ENCODE results near the gene PANK1. TPM values are rescaled to one million over a fixed set of nuclear protein-coding genes. Genes with fewer than 3 reads are reported as not detected.

PANK1 gene
- total and polyA plus RNA-seq, 12 donors = 4.0 to 20.9 (median 16.2) TPM

DNA sequence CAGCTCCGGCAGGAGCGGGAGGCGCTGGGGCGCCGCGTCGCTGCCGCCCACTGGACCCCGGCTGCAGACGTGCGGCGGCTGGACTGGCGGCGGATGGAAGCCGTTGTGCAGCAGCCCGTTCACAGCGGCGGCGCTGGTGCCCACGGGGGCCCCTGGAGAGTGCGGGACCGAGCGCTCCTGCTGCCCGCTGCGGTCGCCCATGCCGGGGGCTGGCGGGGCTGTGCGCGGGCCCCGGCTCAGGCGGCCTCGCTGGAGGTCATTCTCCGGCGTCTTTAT lies 413 bp downstream of the PANK1 start:
- 0 to 1% methylated on average over 23 to 35 of the region's 35 CpGs for WGBS, 2 donors
- ATAC-seq = peak in 7 of 8 donors; percentile 1 to 56 (median 22)
- intact Hi-C loops (cut with DNase I) = loop anchor here in 7 of 10 donors (1.0 to 10.0 kb wide), 7 partner anchors 50 to 220 kb away; partner anchors contain the start of gene KIF20B (in 7 of the 7)

GRCh38 chr10:89643812-89644690 lies 991 bp downstream of the PANK1 start:
- Histone ChIP-seq H3K27me3 (no peaks in the 10 kb centered on the region), H3K4me1 (peaks cover 0 to 48% (median 19%) of the 10 kb centered on the region in 9 donors), H3K9me3 (no peaks in the 10 kb centered on the region), H3K27ac (peak overlapping the region; percentile 88 to 98 (median 95)), H3K4me3 (peak overlapping the region; percentile 70 to 98 (median 83)), H3K36me3 (no peaks in the 10 kb centered on the region)
- peak; percentile 58 to 87 for DNase-seq
- intact Hi-C loops (cut with DNase I) = loop anchor here in 7 of 10 donors (1.0 to 10.0 kb wide), 7 partner anchors 49 to 219 kb away; partner anchors contain the start of gene KIF20B (in 7 of the 7)
- WGBS, 2 donors = 0% methylated on average over 49 of the region's 49 CpGs
- no peak for TF ChIP-seq CTCF (IDR thresholded peaks at IDR 0.05)
- peak; percentile 88 to 94 (median 92) for ATAC-seq

More for the DNA sequence above, 413 bp downstream of the PANK1 start:
- no peak for TF ChIP-seq CTCF (IDR thresholded peaks at IDR 0.05)
- Histone ChIP-seq H3K27me3 (no peaks in the 10 kb centered on the region), H3K4me3 (peak overlapping the region; percentile 70 to 98 (median 83)), H3K27ac (peak overlapping the region; percentile 88 to 98 (median 95)), H3K4me1 (peaks cover 0 to 43% (median 19%) of the 10 kb centered on the region in 9 donors), H3K36me3 (no peaks in the 10 kb centered on the region), H3K9me3 (no peaks in the 10 kb centered on the region)
- DNase-seq = no peak

DNA sequence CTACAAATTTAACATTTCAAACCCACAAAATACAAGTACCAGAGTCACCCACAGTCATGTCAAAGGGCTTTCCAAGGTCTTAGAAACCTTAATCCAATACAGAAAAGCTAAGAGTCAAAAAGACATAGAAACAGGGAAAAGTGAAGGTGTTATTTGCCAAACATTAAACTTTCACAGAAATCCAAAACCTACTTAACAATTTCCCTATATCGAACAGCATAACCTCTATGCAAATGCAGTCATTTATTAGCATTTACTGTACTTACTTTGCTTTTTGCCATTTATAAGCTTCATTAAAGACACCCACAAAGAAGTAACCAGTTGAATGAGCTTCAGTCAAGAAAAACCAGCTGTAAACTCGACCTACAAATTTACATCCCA lies 1.6 kb downstream of the PANK1 start:
- peak overlapping the region in 5 of 10 donors; percentile 8 to 46 (median 15) for H3K27ac ChIP-seq
- no peaks in the 10 kb centered on the region for H3K9me3 ChIP-seq
- no peak for DNase-seq
- 2 to 6% methylated on average over 2 of the region's 2 CpGs for WGBS, 2 donors
- H3K4me1 ChIP-seq = peaks cover 0 to 49% (median 19%) of the 10 kb centered on the region in 9 donors
- no peak for TF ChIP-seq CTCF (IDR thresholded peaks at IDR 0.05)
- H3K4me3 ChIP-seq = peak overlapping the region in 9 of 10 donors; percentile 70 to 98 (median 84)
- intact Hi-C loops (cut with DNase I) = loop anchor here in 6 of 10 donors (5.0 to 10.0 kb wide), 5 partner anchors 49 to 219 kb away; partner anchors contain the start of gene KIF20B (in 3 of the 6)
- no peak for ATAC-seq
- no peaks in the 10 kb centered on the region for H3K36me3 ChIP-seq
- H3K27me3 ChIP-seq = no peaks in the 10 kb centered on the region

DNA sequence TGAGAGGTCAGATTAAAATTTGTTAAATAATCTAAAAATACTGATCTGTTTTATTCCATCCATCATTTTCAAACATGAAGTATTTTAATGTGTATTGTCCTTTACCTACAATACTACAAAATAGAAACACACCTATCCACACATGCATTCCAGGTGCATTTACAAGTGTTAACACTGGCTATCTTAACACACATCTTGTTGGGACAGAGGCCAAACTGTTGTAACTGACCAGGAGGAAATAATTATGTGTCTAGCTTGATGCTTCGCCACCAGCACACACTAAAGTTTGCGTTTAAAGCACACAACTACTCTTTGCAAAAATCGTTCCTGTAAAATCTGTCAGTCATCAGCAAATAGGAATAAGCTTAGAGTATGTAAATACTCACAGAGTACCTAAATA lies 2.8 kb downstream of the PANK1 start:
- TF ChIP-seq CTCF (IDR thresholded peaks at IDR 0.05) = no peak
- ATAC-seq (no peak), DNase-seq (no peak)
- H3K27ac ChIP-seq = no peak overlapping the region
- no peaks in the 10 kb centered on the region for H3K27me3 ChIP-seq
- H3K4me1 ChIP-seq = peaks cover 0 to 49% (median 19%) of the 10 kb centered on the region in 9 donors
- no peaks in the 10 kb centered on the region for H3K9me3 ChIP-seq
- peak overlapping the region in 3 of 10 donors; percentile 5 to 82 (median 79) for H3K4me3 ChIP-seq
- WGBS, 2 donors = 57 to 59% methylated on average over 3 of the region's 3 CpGs
- intact Hi-C loops (cut with DNase I) = loop anchor here in 6 of 10 donors (5.0 to 10.0 kb wide), 5 partner anchors 47 to 217 kb away; partner anchors contain the start of gene KIF20B (in 3 of the 6)
- no peaks in the 10 kb centered on the region for H3K36me3 ChIP-seq
